Measurements from ENCODE around the gene FAM120B.

The FAM120B gene

GRCh38 chr6:170344631-170345576 lies 38.3 kb downstream of the FAM120B start:
- TF ChIP-seq, protein P1, sequence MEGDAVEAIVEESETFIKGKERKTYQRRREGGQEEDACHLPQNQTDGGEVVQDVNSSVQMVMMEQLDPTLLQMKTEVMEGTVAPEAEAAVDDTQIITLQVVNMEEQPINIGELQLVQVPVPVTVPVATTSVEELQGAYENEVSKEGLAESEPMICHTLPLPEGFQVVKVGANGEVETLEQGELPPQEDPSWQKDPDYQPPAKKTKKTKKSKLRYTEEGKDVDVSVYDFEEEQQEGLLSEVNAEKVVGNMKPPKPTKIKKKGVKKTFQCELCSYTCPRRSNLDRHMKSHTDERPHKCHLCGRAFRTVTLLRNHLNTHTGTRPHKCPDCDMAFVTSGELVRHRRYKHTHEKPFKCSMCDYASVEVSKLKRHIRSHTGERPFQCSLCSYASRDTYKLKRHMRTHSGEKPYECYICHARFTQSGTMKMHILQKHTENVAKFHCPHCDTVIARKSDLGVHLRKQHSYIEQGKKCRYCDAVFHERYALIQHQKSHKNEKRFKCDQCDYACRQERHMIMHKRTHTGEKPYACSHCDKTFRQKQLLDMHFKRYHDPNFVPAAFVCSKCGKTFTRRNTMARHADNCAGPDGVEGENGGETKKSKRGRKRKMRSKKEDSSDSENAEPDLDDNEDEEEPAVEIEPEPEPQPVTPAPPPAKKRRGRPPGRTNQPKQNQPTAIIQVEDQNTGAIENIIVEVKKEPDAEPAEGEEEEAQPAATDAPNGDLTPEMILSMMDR (IDR thresholded peaks at IDR 0.05): no peak

- TF ChIP-seq, protein P1 (IDR thresholded peaks at IDR 0.05): no peak
Observed at GRCh38 chr6:170345662-170346061, 39.1 kb downstream of the FAM120B start.

DNA sequence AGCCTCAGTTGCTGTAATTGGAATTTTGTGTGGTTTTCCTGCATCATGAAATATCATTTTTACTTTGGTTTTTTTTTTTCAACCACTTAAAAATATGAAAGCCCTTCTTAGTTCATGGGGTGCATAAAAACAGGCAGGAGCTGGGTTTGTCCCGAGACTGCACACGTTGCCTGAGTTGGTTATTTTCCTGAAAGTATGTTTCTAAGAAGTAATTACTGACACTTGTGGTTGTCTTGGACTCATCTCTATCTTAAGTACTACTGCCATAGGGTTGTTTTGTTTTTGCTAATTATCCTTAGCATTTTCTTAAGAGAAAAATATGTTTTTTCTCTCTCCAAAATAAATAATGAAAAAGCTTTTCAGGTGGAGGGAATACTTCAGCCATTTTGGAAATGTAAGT lies 40.1 kb downstream of the FAM120B start:
- TF ChIP-seq, protein P1 (IDR thresholded peaks at IDR 0.05): no peak

DNA sequence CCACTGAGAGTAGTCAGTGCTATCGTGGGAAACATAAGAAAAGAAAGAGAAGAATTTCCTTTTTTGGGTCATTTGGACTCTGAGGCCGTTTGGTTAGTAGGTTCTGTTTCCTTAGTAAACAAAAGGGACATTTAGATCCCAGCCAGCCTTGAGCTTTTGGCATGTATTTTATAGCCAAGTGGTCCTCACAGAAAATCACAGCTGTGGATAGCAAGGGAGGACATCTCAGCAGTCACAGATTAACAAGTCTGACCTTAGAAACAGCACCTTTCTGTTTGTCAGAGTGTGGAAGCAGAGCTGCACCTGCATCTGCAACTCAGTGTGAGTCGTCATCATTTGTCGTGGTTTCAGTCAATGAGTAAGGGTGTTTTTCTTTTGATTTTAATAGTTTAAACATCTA lies 40.5 kb downstream of the FAM120B start:
- TF ChIP-seq, protein P1 (IDR thresholded peaks at IDR 0.05): no peak

GRCh38 chr6:170347975-170348374 lies 41.4 kb downstream of the FAM120B start:
- TF ChIP-seq, protein P1 (IDR thresholded peaks at IDR 0.05): no peak

GRCh38 chr6:170355661-170356060 lies 49.1 kb downstream of the FAM120B start:
- TF ChIP-seq, protein P1 (IDR thresholded peaks at IDR 0.05): no peak

DNA sequence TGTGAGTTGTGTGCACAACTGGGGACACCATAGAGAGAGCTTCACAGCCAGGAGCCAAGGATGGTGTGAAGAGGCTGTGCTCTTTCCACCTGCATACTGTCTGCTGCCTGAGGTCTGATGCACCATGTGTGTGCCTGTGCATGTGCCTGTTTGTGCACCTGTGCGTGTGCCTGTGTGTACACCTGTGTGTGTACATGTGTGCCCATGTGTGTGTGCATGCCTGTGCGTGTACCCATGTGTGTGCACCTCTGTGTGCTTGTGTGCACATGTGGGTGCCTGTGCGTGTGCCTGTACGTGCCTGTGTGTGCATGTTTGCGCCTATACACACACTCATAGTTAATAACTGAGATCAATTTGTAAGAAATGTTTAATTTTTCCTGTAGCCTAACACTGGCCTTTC lies 51.3 kb downstream of the FAM120B start:
- TF ChIP-seq, protein P1 (IDR thresholded peaks at IDR 0.05): no peak
